GM18511 (cell line): ENCODE data around the gene CYP2S1.
"Not testable (repeated sequence)": the region's sequence is repeated elsewhere in the genome, so short reads cannot be mapped to it uniquely, and the experiment has no call there.

Source experiments
- ATAC-seq: cut with Tn5 transposase; IDR thresholded peaks from one replicate; pipeline ENCODE4 v1.9.1; 2021; ENCODE audit warnings: mild to moderate bottlenecking, moderate library complexity; ENCODE audit not compliant: unreplicated experiment

The CYP2S1 gene

GRCh38 chr19:41193430-41194156 is 574 bp downstream of the CYP2S1 start:
- no peak for ATAC-seq

- no peak for ATAC-seq
Observed at GRCh38 chr19:41194157-41194552, 1.1 kb downstream of the CYP2S1 start.

GRCh38 chr19:41195675-41196497 is 2.9 kb downstream of the CYP2S1 start:
- no peak for ATAC-seq

DNA sequence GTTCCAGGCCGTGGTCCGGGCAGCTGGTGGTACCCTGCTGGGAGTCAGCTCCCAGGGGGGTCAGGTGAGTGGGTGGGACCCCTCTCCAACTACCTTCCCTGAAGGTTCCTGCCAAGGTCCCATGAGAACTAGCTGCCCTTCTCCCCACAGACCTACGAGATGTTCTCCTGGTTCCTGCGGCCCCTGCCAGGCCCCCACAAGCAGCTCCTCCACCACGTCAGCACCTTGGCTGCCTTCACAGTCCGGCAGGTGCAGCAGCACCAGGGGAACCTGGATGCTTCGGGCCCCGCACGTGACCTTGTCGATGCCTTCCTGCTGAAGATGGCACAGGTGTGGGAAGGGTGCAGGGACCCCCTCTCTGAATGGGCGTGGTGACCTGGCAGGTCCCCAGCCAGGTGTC is 5.5 kb downstream of the CYP2S1 start:
- no peak for ATAC-seq

- no peak for ATAC-seq
Observed at GRCh38 chr19:41203371-41203770, 10.4 kb downstream of the CYP2S1 start.

DNA sequence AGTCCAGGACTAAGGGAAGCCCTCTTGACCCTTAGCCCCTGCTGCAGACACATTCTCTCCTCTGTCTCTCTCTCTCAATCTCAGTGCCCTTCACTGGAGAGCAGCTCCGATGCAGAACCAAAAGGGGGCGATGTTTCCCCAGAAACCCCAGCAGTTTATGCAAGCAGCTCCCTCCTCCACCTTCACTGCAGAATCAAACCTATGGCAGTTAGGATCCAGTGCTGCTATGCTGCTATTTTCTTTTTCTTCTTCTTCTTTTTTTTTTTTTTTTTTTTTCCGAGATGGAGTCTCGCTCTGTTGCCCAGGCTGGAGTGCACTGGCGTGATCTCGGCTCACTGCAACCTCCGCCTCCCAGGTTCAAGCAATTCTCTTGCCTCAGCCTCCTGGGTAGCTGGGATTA is 11.3 kb downstream of the CYP2S1 start:
- ATAC-seq: not testable (repeated sequence)

DNA sequence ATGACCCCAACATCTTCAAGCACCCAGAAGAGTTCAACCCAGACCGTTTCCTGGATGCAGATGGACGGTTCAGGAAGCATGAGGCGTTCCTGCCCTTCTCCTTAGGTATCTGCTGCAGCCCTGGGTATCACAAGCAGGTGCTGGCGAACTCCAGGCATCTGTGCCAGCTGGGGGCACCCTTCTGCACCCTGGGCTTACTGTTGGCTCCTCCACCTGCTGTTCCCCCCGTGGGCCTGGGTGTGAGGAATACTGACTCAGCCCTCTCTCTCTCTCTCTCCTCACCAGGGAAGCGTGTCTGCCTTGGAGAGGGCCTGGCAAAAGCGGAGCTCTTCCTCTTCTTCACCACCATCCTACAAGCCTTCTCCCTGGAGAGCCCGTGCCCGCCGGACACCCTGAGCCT is 13.0 kb downstream of the CYP2S1 start:
- ATAC-seq: no peak

DNA sequence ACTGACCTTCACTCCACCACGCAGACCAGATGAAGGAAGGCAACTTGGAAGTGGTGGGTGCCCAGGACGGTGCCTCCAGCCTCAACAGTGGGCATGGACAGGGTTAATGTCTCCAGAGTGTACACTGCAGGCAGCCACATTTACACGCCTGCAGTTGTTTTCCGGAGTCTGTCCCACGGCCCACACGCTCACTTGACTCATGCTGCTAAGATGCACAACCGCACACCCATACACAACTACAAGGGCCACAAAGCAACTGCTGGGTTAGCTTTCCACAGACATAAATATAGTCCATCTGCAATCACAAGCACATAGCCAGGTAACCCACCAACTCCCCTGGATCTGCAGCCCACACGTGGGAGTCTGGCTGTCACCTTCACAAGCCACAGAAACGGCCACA is 13.4 kb downstream of the CYP2S1 start:
- no peak for ATAC-seq

- no peak for ATAC-seq
Observed at GRCh38 chr19:41206926-41207750, 14.1 kb downstream of the CYP2S1 start.

DNA sequence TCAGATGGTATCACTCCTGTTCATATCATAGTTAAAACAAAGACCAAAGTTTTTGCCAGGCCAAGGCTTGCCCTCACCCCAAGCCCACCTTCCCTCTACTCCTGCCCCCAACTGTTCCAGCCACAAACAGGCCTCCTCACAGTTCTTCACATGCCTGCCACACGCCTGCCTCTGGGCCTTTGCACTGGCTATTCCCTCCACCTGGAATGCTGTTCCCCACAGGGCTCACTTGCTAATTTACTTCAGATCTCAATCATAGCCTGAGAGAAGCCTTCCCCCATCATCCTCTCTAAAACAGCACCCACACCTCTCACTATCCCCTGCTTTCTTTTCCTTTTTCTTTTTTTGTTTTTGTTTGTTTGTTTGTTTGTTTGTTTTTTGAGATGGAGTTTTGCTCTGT is 21.1 kb downstream of the CYP2S1 start:
- no peak for ATAC-seq

DNA sequence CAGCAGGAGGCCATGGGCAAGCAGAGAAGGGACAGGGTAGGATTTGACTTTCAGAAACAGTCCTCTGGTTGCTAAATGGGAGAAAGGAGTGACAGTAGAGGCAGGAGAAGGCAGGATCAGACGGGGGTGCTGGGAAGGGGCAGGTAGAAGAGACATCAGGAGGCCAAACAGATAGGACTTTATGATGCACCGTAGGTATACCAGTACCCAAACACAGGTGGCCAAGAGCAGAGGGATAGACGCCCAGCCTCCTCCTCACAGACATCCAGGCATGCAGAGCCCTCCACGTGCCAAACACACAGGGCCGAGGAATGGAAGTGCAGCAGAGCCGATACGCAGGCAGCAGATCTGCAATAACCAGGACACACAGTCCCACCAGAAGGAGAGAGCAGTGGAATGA is 24.7 kb downstream of the CYP2S1 start:
- no peak for ATAC-seq

DNA sequence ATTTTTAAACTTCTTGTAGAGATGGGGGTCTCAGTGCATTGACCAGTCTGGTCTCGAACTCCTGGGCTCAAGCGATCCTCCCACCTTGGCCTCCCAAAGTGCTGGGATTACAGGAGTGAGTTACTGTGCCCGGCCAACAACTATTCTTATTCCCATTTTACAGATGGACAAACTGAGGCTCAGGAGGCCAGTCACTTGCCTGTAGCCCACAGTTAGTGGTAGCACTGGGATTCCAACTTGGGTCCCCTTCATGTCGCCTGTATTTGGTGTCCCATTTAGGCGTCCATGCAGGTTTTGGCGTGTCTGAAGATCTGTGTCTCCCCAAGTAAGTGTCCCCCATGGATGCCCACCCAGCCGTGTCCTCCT is 25.2 kb downstream of the CYP2S1 start:
- no peak for ATAC-seq

DNA sequence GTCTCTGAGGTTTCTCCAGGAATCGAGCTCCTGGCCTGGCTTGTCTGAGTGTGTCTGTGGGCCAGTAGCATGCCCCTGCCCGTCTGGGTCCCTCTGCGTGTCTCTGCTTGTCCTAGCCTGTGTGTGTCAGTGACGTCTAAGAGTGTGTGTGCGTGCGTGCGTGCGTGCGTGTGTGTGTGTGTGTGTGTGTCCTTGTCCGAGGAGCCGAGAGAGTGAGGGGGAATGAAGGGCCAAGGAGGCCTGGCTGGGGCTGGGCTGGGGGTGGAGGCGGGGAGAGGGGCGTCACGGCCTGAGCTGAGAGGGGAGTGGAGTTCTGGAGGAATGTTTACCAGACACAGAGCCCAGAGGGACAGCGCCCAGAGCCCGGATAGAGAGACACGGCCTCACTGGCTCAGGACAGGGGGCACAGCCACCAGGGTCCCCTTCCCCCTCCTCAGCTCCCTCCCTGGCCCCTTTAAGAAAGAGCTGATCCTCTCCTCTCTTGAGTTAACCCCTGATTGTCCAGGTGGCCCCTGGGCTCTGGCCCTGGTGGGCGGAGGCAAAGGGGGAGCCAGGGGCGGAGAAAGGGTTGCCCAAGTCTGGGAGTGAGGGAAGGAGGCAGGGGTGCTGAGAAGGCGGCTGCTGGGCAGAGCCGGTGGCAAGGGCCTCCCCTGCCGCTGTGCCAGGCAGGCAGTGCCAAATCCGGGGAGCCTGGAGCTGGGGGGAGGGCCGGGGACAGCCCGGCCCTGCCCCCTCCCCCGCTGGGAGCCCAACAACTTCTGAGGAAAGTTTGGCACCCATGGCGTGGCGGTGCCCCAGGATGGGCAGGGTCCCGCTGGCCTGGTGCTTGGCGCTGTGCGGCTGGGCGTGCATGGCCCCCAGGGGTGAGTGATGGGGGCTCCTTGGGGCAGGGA is 25.8 kb downstream of the CYP2S1 start, which contains the start of gene AXL:
Gene AXL (plus strand): TSS at position 609 of the 893 bp plus-strand sequence. CDS start 170 bp downstream, at position 779.
- ATAC-seq: no peak

DNA sequence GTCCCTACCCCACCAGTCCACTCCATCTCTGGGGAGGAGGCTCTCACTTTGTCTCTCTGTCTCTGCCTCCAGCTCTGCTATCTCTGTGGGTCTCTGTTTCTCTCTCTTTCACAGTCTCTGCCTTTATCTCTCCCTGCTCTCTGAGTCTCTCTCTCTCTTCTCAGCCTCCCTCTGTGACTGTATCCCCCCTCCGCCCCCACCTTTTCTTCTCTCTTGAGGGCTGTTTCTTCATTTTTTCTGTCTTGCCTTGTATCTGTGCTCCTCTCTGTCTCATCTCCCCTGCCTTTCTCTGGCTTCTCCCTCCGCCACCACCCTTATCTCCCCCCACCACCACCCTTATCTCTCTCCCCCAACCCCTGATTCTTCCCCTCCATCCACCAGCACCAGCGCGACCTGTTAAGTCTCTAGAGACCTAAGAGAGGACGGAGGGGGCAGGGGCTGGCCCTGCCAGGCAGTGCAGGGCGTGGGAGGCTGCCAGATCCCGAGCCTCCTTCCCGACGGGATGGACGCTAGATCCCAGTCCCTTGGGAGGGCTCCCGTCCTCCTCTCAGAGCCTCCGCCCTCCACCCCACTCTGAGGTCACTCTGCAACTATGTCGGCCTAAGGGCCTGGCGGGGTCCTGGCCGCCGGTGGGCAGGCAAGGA is 27.0 kb downstream of the CYP2S1 start:
- ATAC-seq: no peak

DNA sequence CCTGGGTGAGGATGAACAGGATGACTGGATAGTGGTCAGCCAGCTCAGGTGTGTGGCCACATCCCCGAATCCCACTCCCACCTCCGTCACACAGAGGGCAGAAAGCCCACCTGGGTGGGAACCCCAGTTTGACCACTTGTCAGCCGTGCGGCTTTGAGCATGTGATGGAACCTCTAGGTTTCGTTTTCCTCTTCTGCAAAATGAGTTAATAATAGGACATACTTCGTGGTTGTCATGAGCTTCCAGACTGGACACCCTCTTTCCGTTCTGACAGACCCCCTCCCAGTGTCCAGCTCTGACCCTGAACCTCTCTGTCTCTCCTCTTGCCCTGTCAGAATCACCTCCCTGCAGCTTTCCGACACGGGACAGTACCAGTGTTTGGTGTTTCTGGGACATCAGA is 27.8 kb downstream of the CYP2S1 start:
- no peak for ATAC-seq

DNA sequence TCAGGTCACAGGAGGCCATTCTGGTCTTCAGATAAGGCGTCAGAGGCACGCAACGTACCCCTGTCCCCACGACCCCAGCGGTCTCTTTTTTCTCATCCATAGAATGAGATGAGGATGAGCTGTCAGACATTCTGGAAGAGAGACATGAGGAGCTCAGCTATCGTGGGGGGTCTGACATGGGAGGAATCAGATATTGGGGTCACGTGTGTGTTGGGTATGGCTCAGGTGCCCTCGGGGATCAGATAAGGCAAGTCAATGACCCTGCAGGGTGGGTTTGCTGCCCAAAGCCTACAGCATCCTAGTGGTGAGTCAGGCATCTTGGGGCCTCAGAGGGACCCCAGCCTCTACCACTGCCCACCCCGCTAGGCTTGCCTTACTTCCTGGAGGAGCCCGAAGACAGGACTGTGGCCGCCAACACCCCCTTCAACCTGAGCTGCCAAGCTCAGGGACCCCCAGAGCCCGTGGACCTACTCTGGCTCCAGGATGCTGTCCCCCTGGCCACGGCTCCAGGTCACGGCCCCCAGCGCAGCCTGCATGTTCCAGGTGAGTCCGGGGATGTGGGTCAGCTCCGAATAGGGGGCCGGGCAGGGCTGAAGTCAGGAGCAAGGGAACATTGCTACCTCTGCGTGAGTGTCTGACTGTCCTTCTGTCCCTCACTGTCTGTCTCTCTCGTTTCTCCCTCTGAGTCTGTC is 28.6 kb downstream of the CYP2S1 start:
- no peak for ATAC-seq

- no peak for ATAC-seq
Observed at GRCh38 chr19:41222240-41222639, 29.2 kb downstream of the CYP2S1 start.

DNA sequence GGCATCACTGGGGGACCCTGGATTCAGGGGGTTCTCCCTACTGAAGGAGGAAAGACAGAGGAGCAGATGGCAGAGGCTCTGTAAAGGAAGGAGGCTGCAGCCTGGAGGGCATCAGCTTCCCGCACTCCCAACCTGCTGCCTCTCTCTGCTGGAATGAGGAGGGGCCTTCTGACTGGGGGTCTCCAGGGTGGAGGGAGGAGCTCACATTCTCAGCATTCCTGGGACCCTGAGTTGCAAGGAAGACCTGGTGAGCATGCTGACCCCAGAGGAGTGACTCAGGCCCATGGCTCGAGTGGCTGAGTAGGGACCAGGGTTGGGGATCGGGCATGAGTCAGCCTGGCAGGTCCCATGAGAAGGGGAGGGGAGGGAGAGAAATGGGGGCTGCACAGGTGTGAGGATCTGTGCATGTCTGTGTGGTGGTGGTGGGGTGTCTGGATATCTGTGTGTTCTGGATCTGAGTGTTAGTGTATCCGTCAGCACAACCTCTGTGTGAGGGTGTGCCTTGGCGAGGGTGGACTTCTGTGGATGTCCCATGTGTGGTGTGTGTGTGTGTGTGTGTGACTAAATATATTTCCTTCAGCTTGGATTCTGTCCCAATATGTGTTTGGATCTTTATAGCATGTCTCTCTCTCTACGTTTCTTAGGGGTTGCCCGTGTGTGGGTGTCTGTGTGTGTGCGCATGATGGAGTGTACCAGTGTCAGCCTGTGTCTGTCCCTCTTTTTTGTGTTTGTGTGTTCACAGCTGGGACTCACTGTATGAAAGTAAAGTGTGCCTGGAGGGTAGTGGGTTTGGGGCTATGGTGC is 30.6 kb downstream of the CYP2S1 start:
- ATAC-seq: no peak

GRCh38 chr19:41224632-41225031 is 31.6 kb downstream of the CYP2S1 start:
- no peak for ATAC-seq
